GM10266 (cell line): Measurements from ENCODE around the gene EDNRA.

ENCODE experiments used
- DNase-seq: peaks from one replicate; pipeline ENCODE4 v3.0.0; 2012; ENCODE audit errors: extremely low spot score
- CTCF ChIP-seq: IDR thresholded peaks from 2 replicates; pipeline ENCODE4 v1.5.1; 2012; ENCODE audit warnings: mild to moderate bottlenecking, low read depth; ENCODE audit not compliant: control insufficient read depth, insufficient read depth; ENCODE audit errors: missing control alignments

EDNRA gene

GRCh38 chr4:147494301-147494700, 13.4 kb downstream of the EDNRA start:
- no peak for TF ChIP-seq CTCF
- DNase-seq = no peak

- DNase-seq = no peak
- no peak for TF ChIP-seq CTCF
Measured at GRCh38 chr4:147496500-147496899, 15.6 kb downstream of the EDNRA start.

DNA sequence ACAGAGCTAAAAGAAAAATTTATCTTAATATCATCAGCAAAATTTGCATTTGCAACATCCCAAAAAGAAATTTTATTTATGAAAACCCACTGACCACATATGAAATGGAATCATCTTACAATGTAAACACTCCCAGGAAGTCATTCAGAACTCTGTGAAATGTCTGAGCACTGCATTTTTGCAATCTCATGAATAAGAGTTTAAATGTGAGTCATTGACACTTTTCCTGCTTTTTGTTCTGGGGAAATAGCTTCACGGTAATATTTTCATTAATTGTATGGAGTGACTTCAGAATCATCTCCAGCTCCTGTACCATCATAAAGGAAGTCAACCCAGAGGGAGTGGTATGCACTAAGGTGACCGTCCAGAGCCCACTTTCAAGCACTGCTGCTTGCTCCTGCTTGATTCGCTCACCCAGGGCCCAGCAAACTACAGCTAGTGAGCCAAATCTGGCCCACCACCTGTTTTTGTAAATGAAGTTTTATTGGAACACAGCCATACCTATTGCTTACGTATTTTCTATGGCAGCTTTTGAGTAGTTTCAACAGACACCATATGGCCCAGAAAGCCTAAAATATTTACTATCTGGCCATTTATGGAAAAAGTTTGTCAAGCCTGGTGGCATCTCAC, 17.2 kb downstream of the EDNRA start:
- TF ChIP-seq CTCF = no peak
- no peak for DNase-seq

DNA sequence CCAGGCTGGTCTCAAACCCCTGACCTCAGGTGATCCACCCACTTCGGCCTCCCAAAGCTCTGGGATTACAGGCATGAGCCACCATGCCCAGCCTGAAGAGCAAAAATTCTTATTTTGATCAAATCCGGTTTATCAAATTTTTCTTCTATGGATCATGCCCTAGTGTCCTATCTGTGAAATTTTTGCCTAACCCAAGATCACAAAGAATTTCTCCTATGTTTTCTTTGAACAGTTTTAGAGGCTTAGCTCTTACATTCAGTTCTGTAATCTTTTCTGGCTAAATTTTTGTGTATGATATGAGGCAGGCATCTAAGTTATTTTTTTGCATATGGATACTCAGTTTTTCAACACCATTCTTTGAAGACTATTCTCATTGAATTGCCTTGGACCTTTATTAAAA, 27.4 kb downstream of the EDNRA start:
- TF ChIP-seq CTCF = no peak
- DNase-seq = no peak

DNA sequence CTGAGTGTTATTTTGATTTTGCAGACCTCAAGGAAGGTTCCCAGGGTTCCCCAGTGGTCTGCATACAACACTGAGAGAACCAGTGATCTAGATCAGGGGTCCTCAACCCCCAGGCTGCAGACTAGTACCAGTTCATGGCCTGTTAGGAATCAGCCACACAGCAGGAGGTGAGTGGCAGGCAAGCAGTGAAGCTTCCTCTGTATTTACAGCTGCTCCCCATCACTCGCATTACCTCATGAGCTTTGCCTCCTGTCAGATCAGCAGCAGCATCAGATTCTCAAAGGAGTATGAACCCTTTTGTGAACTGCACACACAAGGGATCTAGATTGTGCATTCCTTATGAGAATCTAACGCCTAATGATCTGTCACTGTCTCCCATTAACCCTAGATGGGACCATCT, 28.5 kb downstream of the EDNRA start:
- DNase-seq = no peak
- TF ChIP-seq CTCF = no peak

DNA sequence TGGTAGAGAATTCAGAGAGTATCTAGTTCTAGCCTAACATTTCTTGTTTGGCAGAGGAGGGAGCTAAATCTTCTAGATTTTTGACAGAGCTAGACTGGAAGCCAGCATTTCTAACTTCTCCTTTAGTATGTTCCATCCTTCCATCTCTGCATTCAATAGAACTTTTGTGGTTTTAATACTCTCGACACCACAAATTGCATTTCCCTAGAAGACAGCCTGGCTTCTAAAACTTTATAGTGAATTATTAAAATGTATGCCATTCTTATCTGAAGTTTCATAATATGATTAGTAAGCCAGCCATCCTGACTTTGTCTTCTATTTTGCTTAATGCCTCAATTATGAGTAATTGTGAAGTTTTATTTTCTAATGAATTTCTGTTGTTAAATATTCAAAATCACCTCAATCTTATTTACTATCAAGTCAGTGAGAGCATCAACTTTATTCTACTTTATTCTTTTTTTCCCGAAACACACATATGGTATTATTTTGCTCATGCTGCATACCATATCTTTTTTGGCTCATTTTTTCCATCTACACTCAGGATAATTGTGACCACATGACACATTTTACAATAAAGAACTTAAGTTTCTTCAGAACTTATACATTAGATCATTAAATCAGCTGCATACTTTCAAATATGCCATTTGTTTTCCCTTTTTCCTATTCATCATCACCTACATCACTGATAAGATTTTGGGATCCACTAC, 30.2 kb downstream of the EDNRA start:
- no peak for DNase-seq
- no peak for TF ChIP-seq CTCF

- TF ChIP-seq CTCF = no peak
- DNase-seq = no peak
Measured at GRCh38 chr4:147513091-147513490, 32.2 kb downstream of the EDNRA start.
